Measurements from ENCODE around the gene ZNF433.

GRCh38 chr19:12077375-12077774 is 41.9 kb upstream of the ZNF433 start:
- no peak for TF ChIP-seq POLR2A (IDR thresholded peaks at IDR 0.05; ENCODE audit: low read depth, low read length)
- TF ChIP-seq POLR2AphosphoS5 (IDR thresholded peaks at IDR 0.05; ENCODE audit: low read depth, low read length): no peak

Data from GM12892 (cell line).